Measurements from ENCODE around the gene NCKAP5L.

DNA sequence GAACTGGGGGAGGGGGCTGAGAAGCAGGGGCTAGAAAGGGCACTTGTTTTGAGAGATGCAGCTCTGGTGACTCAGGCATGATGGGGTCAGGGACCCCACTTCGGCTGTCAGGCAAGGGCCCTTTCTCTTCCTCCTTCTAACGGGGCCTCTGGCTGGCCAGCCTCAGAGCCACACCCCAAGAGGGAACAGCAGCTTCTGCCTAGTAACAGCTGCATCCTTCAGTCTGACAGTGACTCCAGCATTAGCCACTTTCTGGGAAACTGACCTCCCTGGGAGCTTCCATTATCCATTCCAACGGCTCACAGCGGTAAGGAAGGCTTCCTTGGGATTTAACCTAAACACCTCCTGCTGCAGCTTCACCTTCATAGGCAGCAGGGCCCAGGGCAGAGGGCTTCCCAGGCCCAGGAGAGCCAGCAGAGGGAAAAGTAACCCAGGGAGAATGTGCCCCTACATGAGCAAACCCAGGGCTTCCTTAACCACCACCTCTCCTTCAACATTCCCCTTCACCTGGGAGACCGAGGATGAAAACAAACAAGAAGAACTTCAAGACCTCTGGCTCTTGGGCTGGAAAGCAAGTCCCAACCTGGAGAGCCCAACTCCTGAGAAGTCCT, 2.7 kb downstream of the NCKAP5L start:
- TF ChIP-seq, protein P1, sequence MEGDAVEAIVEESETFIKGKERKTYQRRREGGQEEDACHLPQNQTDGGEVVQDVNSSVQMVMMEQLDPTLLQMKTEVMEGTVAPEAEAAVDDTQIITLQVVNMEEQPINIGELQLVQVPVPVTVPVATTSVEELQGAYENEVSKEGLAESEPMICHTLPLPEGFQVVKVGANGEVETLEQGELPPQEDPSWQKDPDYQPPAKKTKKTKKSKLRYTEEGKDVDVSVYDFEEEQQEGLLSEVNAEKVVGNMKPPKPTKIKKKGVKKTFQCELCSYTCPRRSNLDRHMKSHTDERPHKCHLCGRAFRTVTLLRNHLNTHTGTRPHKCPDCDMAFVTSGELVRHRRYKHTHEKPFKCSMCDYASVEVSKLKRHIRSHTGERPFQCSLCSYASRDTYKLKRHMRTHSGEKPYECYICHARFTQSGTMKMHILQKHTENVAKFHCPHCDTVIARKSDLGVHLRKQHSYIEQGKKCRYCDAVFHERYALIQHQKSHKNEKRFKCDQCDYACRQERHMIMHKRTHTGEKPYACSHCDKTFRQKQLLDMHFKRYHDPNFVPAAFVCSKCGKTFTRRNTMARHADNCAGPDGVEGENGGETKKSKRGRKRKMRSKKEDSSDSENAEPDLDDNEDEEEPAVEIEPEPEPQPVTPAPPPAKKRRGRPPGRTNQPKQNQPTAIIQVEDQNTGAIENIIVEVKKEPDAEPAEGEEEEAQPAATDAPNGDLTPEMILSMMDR (IDR thresholded peaks at IDR 0.05) = no peak
- no peak for TF ChIP-seq POLR2A (IDR thresholded peaks at IDR 0.05)

All from tibial nerve (tissue), 3 donors.